Femur (tissue), 1 donor: Measurements from ENCODE around the gene MAGOHB.

Experiments used
- DNase-seq: peaks from one replicate; pipeline ENCODE4 v3.0.0-alpha.2; 2017

MAGOHB gene

GRCh38 chr12:10554228-10554755 lies 59.1 kb downstream of the MAGOHB start:
- no peak for DNase-seq
